Thoracic aorta (tissue), 2 donors: ENCODE data around the gene KLRC3. TPM values are rescaled to one million over a fixed set of nuclear protein-coding genes. Genes with fewer than 3 reads are reported as not detected.
"Not testable (repeated sequence)": the region's sequence is repeated elsewhere in the genome, so short reads cannot be mapped to it uniquely, and the experiment has no call there.

Source experiments
- ATAC-seq: fragments of 150-250 bp; one replicate; pipeline ENCODE4 v1.8.0; 2017; ENCODE audit warnings: low read depth; ENCODE audit not compliant: insufficient number of reproducible peaks, low FRiP score
- DNase-seq: peaks from one replicate; pipeline ENCODE4 v3.0.0-alpha.2; 2020; ENCODE audit warnings: low spot score
- H3K27ac ChIP-seq, 2 donors: fragments of 200-600 bp; sonication (generic); 1 replicate in 1 of 2; 2 replicates in 1 of 2; pipeline ENCODE4 v1.5.1; 2016; ENCODE audit warnings: mild to moderate bottlenecking in 2 of 2, moderate library complexity in 2 of 2
- H3K27me3 ChIP-seq: fragments of 200-600 bp; sonication (generic); replicated peaks from 2 replicates; pipeline ENCODE4 v1.6.0; 2016; ENCODE audit warnings: mild to moderate bottlenecking; ENCODE audit not compliant: insufficient read depth
- H3K36me3 ChIP-seq: fragments of 200-600 bp; sonication (generic); one replicate; pipeline ENCODE4 v1.5.1; 2016
- H3K4me1 ChIP-seq, 2 donors: fragments of 200-600 bp; sonication (generic); 1 replicate in 1 of 2; 2 replicates in 1 of 2; pipeline versions ENCODE4 v1.5.1 to v1.6.0; 2016; ENCODE audit warnings: low read depth in 2 of 2, mild to moderate bottlenecking in 1 of 2; ENCODE audit not compliant: control insufficient read depth in 1 of 2
- H3K4me3 ChIP-seq: fragments of 200-600 bp; sonication (generic); 2 replicates; pipeline ENCODE4 v1.5.1; 2016; ENCODE audit warnings: mild to moderate bottlenecking
- H3K9me3 ChIP-seq: fragments of 200-600 bp; sonication (generic); 2 replicates; pipeline ENCODE4 v1.5.1; 2016
- CTCF ChIP-seq: fragments of 200-600 bp; sonication (generic); IDR thresholded peaks from one replicate; pipeline ENCODE4 v1.5.1; 2019; ENCODE audit warnings: antibody characterized with exemption
- total RNA-seq, 2 donors: library from RNA; depleted of rRNA; stranded (reverse); fragments of >200 nt; gene quantifications; one replicate each; pipeline versions ENCODE4 v1.1.0 to v1.2.3, GENCODE V29; 2016

Gene KLRC3
- under 1 TPM in 1 of 2 donors, not detected in 1; 0.68 TPM for total RNA-seq

GRCh38 chr12:10420334-10420733 is at the start of gene KLRC3:
TSS of gene KLRC3 (minus strand) at chr12:10420595. CDS start at chr12:10420550, 45 bp downstream.
- H3K27me3 ChIP-seq, H3K4me3 ChIP-seq, H3K27ac ChIP-seq, ATAC-seq, H3K4me1 ChIP-seq, H3K36me3 ChIP-seq, DNase-seq, H3K9me3 ChIP-seq: not testable (repeated sequence)

GRCh38 chr12:10469701-10470100 is 49.3 kb upstream of the KLRC3 start:
- Histone ChIP-seq H3K36me3 (no peaks in the 10 kb centered on the region), H3K9me3 (no peaks in the 10 kb centered on the region), H3K4me1 (no peaks in the 10 kb centered on the region), H3K27ac (no peak overlapping the region), H3K27me3 (no peaks in the 10 kb centered on the region), H3K4me3 (no peak overlapping the region)
- DNase-seq (no peak), ATAC-seq (no peak)
- no peak for TF ChIP-seq CTCF

- TF ChIP-seq CTCF, result no peak
- H3K27ac ChIP-seq, result no peak overlapping the region
- H3K36me3 ChIP-seq, result no peaks in the 10 kb centered on the region
- H3K27me3 ChIP-seq, result no peaks in the 10 kb centered on the region
- no peaks in the 10 kb centered on the region for H3K4me1 ChIP-seq
- no peaks in the 10 kb centered on the region for H3K9me3 ChIP-seq
- DNase-seq (no peak), ATAC-seq (no peak)
- H3K4me3 ChIP-seq, result no peak overlapping the region
These were observed 45.9 kb upstream of the KLRC3 start for GRCh38 chr12:10466311-10466710.

GRCh38 chr12:10457760-10458159 is 37.4 kb upstream of the KLRC3 start:
- no peak overlapping the region for H3K4me3 ChIP-seq
- peaks cover 14% of the 10 kb centered on the region for H3K9me3 ChIP-seq
- H3K4me1 ChIP-seq, result no peaks in the 10 kb centered on the region
- no peaks in the 10 kb centered on the region for H3K27me3 ChIP-seq
- DNase-seq (no peak), ATAC-seq (no peak)
- no peaks in the 10 kb centered on the region for H3K36me3 ChIP-seq
- H3K27ac ChIP-seq, result no peak overlapping the region
- no peak for TF ChIP-seq CTCF

- peaks cover 14% of the 10 kb centered on the region for H3K9me3 ChIP-seq
- no peak overlapping the region for H3K4me3 ChIP-seq
- H3K36me3 ChIP-seq, result no peaks in the 10 kb centered on the region
- H3K4me1 ChIP-seq, result no peaks in the 10 kb centered on the region
- DNase-seq (no peak), ATAC-seq (no peak)
- TF ChIP-seq CTCF, result no peak
- no peak overlapping the region for H3K27ac ChIP-seq
- H3K27me3 ChIP-seq, result no peaks in the 10 kb centered on the region
These were observed 36.5 kb upstream of the KLRC3 start for GRCh38 chr12:10456856-10457255.

GRCh38 chr12:10455766-10456165 is 35.4 kb upstream of the KLRC3 start:
- Histone ChIP-seq H3K27me3 (no peaks in the 10 kb centered on the region), H3K9me3 (peaks cover 14% of the 10 kb centered on the region), H3K4me3 (no peak overlapping the region), H3K36me3 (no peaks in the 10 kb centered on the region), H3K27ac (no peak overlapping the region), H3K4me1 (no peaks in the 10 kb centered on the region)
- no peak for TF ChIP-seq CTCF
- DNase-seq, result no peak
- no peak for ATAC-seq
